ENCODE data around the gene DDX3X.
"Not testable (repeated sequence)": the region's sequence is repeated elsewhere in the genome, so short reads cannot be mapped to it uniquely, and the experiment has no call there.

Gene DDX3X

GRCh38 chrX:41408576-41408975 lies 74.6 kb downstream of the DDX3X start:
- no peak overlapping the region for H3K4me2 ChIP-seq (ENCODE audit: low read depth, low read length, poor library complexity, severe bottlenecking)
- H3K9me2 ChIP-seq (replicated peaks; ENCODE audit: low read depth, low read length): no peaks in the 10 kb centered on the region
- no peaks in the 10 kb centered on the region for H3K27me3 ChIP-seq (ENCODE audit: insufficient read depth, low read length, poor library complexity, severe bottlenecking)
- no peak overlapping the region for H2AFZ ChIP-seq (ENCODE audit: low read length)
- TF ChIP-seq EZH2phosphoT487 (IDR thresholded peaks at IDR 0.05; ENCODE audit: borderline replicate concordance): no peak
- TF ChIP-seq, protein P1, sequence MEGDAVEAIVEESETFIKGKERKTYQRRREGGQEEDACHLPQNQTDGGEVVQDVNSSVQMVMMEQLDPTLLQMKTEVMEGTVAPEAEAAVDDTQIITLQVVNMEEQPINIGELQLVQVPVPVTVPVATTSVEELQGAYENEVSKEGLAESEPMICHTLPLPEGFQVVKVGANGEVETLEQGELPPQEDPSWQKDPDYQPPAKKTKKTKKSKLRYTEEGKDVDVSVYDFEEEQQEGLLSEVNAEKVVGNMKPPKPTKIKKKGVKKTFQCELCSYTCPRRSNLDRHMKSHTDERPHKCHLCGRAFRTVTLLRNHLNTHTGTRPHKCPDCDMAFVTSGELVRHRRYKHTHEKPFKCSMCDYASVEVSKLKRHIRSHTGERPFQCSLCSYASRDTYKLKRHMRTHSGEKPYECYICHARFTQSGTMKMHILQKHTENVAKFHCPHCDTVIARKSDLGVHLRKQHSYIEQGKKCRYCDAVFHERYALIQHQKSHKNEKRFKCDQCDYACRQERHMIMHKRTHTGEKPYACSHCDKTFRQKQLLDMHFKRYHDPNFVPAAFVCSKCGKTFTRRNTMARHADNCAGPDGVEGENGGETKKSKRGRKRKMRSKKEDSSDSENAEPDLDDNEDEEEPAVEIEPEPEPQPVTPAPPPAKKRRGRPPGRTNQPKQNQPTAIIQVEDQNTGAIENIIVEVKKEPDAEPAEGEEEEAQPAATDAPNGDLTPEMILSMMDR (conservative IDR thresholded peaks at IDR 0.05; ENCODE audit: low read length): no peak
- no peaks in the 10 kb centered on the region for H3K4me1 ChIP-seq (ENCODE audit: insufficient read depth, low read length, poor library complexity, severe bottlenecking)
- H4K20me1 ChIP-seq (ENCODE audit: insufficient read depth, low read length, poor library complexity, severe bottlenecking): no peaks in the 10 kb centered on the region
- H3K79me2 ChIP-seq (ENCODE audit: insufficient read depth, low read length): no peaks in the 10 kb centered on the region
- no peaks in the 10 kb centered on the region for H3K36me3 ChIP-seq (ENCODE audit: insufficient read depth, low read length)
- no peaks in the 10 kb centered on the region for H3F3A ChIP-seq (ENCODE audit: low read depth)
- H3K4me3 ChIP-seq (ENCODE audit: low read length, poor library complexity, severe bottlenecking): no peak overlapping the region
- H3K9ac ChIP-seq (ENCODE audit: low read depth, low read length, poor library complexity, severe bottlenecking): no peak overlapping the region
- H3K9me3 ChIP-seq (ENCODE audit: insufficient read depth, low read depth, low read length): no peaks in the 10 kb centered on the region

- H3K79me2 ChIP-seq (ENCODE audit: insufficient read depth, low read length): no peaks in the 10 kb centered on the region
- H4K20me1 ChIP-seq (ENCODE audit: insufficient read depth, low read length, poor library complexity, severe bottlenecking): no peaks in the 10 kb centered on the region
- H3K36me3 ChIP-seq (ENCODE audit: insufficient read depth, low read length): no peaks in the 10 kb centered on the region
- H2AFZ ChIP-seq (ENCODE audit: low read length): no peak overlapping the region
- TF ChIP-seq, protein P1 (conservative IDR thresholded peaks at IDR 0.05; ENCODE audit: low read length): no peak
- TF ChIP-seq EZH2phosphoT487 (IDR thresholded peaks at IDR 0.05; ENCODE audit: borderline replicate concordance): no peak
- no peaks in the 10 kb centered on the region for H3K4me1 ChIP-seq (ENCODE audit: insufficient read depth, low read length, poor library complexity, severe bottlenecking)
- H3K9ac ChIP-seq (ENCODE audit: low read depth, low read length, poor library complexity, severe bottlenecking): no peak overlapping the region
- no peaks in the 10 kb centered on the region for H3K27me3 ChIP-seq (ENCODE audit: insufficient read depth, low read length, poor library complexity, severe bottlenecking)
- no peak overlapping the region for H3K4me3 ChIP-seq (ENCODE audit: low read length, poor library complexity, severe bottlenecking)
- no peak overlapping the region for H3K4me2 ChIP-seq (ENCODE audit: low read depth, low read length, poor library complexity, severe bottlenecking)
- no peaks in the 10 kb centered on the region for H3K9me2 ChIP-seq (replicated peaks; ENCODE audit: low read depth, low read length)
- H3K9me3 ChIP-seq (ENCODE audit: insufficient read depth, low read depth, low read length): no peaks in the 10 kb centered on the region
- H3F3A ChIP-seq (ENCODE audit: low read depth): no peaks in the 10 kb centered on the region
Observed at GRCh38 chrX:41409006-41409405, 75.0 kb downstream of the DDX3X start.

DNA sequence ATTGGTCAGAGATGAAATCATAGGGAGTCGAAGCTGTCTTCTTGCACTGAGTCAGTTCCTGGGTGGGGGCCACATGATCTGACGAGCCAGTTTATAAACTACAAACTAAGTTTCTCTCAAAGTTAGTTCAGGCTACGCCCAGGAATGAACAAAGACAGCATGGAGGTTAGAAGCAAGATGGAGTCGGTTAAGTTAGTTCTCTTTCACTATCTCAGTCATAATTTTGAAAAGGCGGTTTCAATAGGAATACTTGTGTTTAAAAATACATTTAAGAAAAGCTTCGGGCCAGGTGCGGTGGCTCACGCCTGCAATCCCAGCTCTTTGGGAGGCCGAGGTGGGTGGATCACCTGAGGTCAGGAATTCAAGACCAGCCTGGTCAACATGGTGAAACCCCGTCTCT lies 77.3 kb downstream of the DDX3X start:
- H3K9me3 ChIP-seq (ENCODE audit: insufficient read depth, low read depth, low read length); H3K9me2 ChIP-seq (replicated peaks; ENCODE audit: low read depth, low read length); H3K27me3 ChIP-seq (ENCODE audit: insufficient read depth, low read length, poor library complexity, severe bottlenecking); H3F3A ChIP-seq (ENCODE audit: low read depth); H4K20me1 ChIP-seq (ENCODE audit: insufficient read depth, low read length, poor library complexity, severe bottlenecking); H3K9ac ChIP-seq (ENCODE audit: low read depth, low read length, poor library complexity, severe bottlenecking); H3K79me2 ChIP-seq (ENCODE audit: insufficient read depth, low read length); H3K36me3 ChIP-seq (ENCODE audit: insufficient read depth, low read length); H3K4me2 ChIP-seq (ENCODE audit: low read depth, low read length, poor library complexity, severe bottlenecking); H3K4me1 ChIP-seq (ENCODE audit: insufficient read depth, low read length, poor library complexity, severe bottlenecking); H3K4me3 ChIP-seq (ENCODE audit: low read length, poor library complexity, severe bottlenecking); H2AFZ ChIP-seq (ENCODE audit: low read length): not testable (repeated sequence)

GRCh38 chrX:41412261-41413081 lies 78.5 kb downstream of the DDX3X start:
- Histone ChIP-seq H2AFZ (ENCODE audit: low read length) (no peak overlapping the region), H3K36me3 (ENCODE audit: insufficient read depth, low read length) (no peaks in the 10 kb centered on the region)

More at GRCh38 chrX:41412261-41413081, 78.5 kb downstream of the DDX3X start:
- H3K27me3 ChIP-seq (ENCODE audit: insufficient read depth, low read length, poor library complexity, severe bottlenecking): no peaks in the 10 kb centered on the region
- H3K4me3 ChIP-seq (ENCODE audit: low read length, poor library complexity, severe bottlenecking): no peak overlapping the region
- no peaks in the 10 kb centered on the region for H3F3A ChIP-seq (ENCODE audit: low read depth)
- TF ChIP-seq, protein P1 (conservative IDR thresholded peaks at IDR 0.05; ENCODE audit: low read length): no peak
- TF ChIP-seq EZH2phosphoT487 (IDR thresholded peaks at IDR 0.05; ENCODE audit: borderline replicate concordance): no peak
- no peaks in the 10 kb centered on the region for H3K79me2 ChIP-seq (ENCODE audit: insufficient read depth, low read length)
- no peaks in the 10 kb centered on the region for H3K4me1 ChIP-seq (ENCODE audit: insufficient read depth, low read length, poor library complexity, severe bottlenecking)
- no peaks in the 10 kb centered on the region for H4K20me1 ChIP-seq (ENCODE audit: insufficient read depth, low read length, poor library complexity, severe bottlenecking)
- H3K9ac ChIP-seq (ENCODE audit: low read depth, low read length, poor library complexity, severe bottlenecking): no peak overlapping the region
- no peak overlapping the region for H3K4me2 ChIP-seq (ENCODE audit: low read depth, low read length, poor library complexity, severe bottlenecking)
- H3K9me3 ChIP-seq (ENCODE audit: insufficient read depth, low read depth, low read length): no peaks in the 10 kb centered on the region
- H3K9me2 ChIP-seq (replicated peaks; ENCODE audit: low read depth, low read length): no peaks in the 10 kb centered on the region
